LoVo (cell line): ENCODE results near the gene BLM.

Experiments
- DNase-seq: peaks from one replicate; pipeline ENCODE4 v3.0.0-alpha.2; 2016; ENCODE audit warnings: low spot score

BLM gene

DNA sequence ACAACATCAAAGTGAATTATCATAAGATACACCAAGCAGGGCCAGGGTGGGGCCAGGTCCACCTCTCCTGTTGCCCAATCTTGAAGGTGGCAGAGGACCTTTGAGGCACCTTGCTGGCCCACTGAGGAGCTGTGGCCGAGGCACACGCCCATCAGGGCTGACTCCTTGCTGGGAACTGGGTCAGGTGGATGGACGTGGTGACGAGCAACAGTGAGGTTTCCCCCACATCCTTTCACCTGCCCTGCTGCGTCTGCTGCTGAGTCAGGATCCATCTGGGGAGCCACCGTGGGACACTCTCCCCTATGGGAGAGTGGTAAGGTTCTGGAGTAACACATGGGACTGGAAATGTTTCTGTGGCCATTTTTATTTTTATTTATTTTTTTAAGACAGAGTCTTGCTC, 134.0 kb downstream of the BLM start:
- no peak for DNase-seq

DNA sequence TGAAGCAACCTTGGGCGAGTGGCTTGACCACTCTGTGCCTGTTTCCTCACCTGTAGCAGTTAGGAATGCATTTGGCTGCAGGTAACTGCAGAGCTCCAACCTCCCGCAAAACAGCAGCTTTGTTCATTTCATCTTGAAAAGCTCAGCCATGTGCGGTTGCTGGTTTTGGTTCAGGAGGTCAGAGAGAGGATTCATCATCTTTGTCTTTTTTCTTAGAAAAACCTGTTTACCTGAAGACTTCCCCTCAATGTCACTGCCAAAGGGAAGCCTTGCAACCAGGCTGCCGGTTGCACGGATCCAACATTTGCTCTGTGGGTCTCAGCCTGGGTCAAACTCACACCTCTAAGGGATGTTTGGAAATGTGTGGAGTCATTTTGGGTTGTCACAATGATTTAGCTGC, 134.8 kb downstream of the BLM start:
- no peak for DNase-seq

DNA sequence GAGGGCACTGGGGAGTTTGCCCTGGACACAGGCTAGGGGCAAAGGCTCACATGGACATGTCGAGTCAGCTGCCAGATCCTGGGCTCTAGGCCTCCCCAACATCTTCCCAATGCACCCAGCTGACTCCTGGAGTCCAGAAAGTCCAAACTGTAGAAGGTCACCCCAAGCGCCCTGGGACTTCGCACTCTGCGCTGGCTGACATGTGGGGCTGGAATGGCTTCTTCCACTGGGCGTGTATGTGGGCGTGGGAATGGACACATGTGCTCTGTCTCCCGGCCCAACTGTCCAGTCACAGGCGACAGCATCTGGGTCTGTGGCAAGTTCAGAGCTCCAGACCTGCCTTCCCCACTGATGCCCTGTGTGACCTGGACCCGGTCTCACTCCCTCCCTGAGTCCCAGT, 138.0 kb downstream of the BLM start:
- DNase-seq, result no peak

- no peak for DNase-seq
Observed at GRCh38 chr15:90857337-90857736, 140.2 kb downstream of the BLM start.

DNA sequence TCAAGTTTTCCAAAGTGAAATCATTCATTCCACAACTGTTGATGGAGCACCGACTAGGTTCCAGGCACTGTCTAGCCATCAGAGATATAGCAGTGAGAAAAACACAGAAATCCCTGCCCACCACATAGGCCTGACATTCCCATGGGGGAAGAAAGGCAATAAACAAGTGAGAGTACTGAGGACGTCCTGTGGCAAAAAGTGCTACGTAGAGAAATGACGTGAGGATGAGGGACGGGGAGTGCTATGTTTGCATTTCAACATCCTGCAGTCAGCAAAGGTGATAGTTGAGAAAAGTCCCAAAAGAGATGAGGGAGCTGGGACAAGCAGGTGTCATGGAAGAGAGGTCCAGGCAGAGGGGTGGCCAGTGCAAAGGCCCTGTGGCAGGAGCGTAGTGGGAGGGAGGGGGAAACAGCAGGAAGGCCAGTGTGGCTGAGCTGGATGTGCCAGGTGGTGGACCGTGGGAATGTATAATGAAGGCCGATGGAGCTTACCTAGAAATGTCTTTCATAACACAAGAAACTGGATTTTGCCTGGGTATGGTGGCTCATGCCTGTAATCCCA, 140.8 kb downstream of the BLM start:
- DNase-seq, result no peak

DNA sequence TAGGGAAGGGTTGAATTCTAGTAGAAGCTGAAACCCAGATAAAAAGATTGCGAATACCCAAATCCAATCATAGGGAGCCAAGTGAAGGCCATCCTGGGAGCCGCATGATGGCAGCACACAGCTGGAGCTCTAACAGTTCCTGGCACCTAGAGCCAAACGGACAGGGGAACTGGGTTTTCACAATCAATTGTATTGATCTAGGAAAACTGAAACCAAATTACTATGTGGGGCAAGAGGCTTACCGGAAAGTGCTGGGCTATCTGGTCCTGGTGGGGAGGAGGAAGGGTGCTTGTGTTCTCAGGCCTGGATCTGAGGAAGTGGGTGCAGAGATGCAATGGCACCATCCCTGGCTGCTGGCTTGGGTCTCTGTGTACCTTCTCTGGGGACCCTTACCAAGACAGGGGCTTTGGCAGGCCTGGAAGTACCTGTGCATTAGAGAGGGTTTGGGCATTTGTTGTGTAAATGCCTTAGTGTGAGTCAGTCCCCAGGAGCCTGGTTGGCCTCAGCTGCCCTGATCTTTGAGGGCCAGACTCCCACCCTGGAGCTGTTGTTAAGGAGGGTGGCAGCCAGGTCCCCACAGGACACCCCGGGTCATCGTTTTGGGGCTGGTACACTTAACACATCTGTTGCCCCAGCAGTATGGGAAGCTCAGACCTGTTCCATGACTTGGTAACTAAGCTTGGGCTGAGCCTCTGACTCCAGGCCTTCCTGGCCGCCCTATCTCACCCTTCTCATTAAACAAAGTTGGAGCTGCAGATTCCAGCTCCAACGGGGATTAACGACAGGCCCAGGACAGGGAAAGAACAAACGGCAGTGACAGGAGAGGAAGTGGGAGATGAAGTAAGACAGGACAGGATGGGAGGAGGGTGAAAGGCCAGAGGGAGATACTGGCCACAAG, 142.3 kb downstream of the BLM start:
- DNase-seq, result no peak

GRCh38 chr15:90860450-90860849, 143.3 kb downstream of the BLM start:
- DNase-seq, result no peak

DNA sequence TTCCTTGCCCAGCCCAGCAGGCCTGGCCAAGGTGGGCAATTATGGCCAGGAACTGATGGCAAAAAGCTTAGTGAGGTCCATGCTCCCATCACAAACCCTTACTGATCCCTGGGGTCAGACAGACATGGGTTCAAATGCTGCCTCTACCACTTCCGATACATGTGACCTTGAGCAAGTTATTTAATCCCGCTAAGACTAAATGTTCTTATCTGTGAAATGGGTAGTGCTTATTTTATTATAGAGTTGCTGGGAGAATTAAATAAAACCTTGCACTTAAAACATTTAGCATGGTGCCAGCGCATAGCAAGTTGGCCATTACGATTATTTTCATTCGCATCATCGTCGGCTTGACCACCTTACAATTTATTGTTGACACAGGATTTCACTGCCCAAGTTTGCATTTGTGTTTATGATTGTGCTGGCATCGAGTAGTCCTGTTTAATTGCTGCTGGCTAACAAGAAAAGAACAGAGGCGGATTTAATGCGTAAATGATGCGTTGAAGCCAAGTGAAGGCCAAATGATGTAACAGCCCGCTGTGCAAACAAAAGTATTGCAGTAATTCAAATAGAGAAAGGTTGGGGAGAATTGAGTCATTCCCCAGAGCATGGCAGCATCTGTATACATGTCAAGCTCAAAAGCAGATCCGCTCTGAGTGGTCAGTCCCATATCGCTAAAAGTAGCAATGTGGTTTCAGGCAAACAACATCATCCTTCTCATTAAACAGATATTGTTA, 144.0 kb downstream of the BLM start:
- DNase-seq, result no peak

GRCh38 chr15:90862487-90862886, 145.3 kb downstream of the BLM start:
- DNase-seq, result no peak

DNA sequence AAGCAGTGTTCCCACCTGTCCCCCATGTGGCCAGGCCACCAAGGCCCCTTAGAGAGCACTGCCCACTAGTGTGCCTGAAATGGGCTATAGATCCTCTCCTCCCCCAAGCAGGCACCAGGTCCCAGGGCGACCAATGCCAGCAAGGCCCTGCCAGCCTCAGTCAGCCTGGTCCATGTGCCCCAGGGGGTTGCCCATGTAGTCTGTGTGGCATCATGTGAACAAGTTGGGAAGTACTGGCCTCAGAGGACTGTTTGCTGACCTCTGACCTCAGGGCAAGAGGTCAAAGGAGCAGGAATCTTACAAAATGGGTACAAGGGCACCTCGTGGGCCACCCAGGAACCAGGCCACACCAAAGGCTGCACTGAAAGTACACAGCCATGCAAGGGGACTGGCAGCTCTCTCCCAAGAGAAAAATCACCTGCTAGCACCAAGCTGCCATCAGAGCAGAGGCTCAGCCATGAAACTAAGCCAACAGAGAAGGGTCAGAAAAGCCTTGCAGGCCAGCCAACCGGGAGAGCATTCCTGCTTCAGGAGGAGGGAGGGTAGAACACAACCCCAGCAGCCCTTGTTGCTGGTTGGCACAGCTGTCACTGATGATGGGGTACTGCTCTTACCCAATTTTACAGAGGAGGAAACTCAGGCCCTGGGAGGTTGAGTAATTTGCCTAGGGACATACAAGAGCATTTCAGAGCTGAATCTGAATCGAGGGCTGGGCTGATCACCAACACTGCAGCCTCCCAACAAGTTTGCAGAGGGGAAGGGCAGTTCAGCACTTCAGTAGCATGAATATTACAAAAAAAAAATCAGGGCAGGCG, 146.0 kb downstream of the BLM start:
- DNase-seq, result no peak

DNA sequence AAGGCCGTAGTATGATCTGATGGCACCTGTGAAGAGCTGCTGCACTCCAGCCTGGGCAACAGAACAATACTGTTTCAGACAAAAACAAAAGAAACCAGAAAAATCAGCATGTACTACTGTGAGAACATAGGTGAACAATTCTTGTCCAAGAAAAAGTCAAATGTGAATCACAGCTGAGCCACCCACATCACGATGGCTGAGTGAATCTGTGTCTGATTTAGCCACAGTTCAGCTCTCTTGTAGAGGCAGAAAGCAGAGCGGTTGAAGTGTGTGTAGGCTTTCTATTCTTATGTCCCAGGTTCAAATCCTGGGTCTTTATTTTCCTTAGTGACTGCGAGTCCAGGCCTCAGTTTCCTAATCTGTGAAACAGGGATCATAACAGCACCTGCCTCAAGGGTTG, 146.8 kb downstream of the BLM start:
- no peak for DNase-seq

GRCh38 chr15:90864507-90864906, 147.4 kb downstream of the BLM start:
- DNase-seq, result no peak

GRCh38 chr15:90865702-90866101, 148.6 kb downstream of the BLM start:
- no peak for DNase-seq
